ENCODE results near the gene RAPGEF3. TPM values are rescaled to one million over a fixed set of nuclear protein-coding genes. Genes with fewer than 3 reads are reported as not detected.

Gene RAPGEF3
- total and polyA plus RNA-seq, 2 of the 13 experiments (the other 11 are each of a cell fraction or from before 2014, with no cell fraction given), result 0.07 TPM

- Histone ChIP-seq H2AFZ (ENCODE audit: low read length) (no peak overlapping the region), H3K9ac (ENCODE audit: insufficient read depth, low read depth, low read length) (no peak overlapping the region), H3K9me3 (ENCODE audit: low read length) (no peaks in the 10 kb centered on the region), H3K79me2 (ENCODE audit: insufficient read depth, low read length) (no peaks in the 10 kb centered on the region), H3K36me3 (replicated peaks in 1 of 2; ENCODE audit: control insufficient read depth in 1 of 2, insufficient read depth in 2 of 2, low read length in 2 of 2) (no peaks in the 10 kb centered on the region), H3K4me1 (ENCODE audit: insufficient read depth, low read length) (peaks cover 25% of the 10 kb centered on the region), H4K20me1 (ENCODE audit: insufficient read depth, low read length) (no peaks in the 10 kb centered on the region), H3K4me2 (ENCODE audit: low read depth, low read length) (peak overlapping the region; percentile 83), H3K4me3 (replicated peaks in 1 of 3; ENCODE audit: insufficient read depth in 1 of 3, low read depth in 2 of 3, low read length in 3 of 3) (peak overlapping the region in 1 of 3 experiments; percentile 75; a peak in 1 of 6 replicates), H3K27ac (ENCODE audit: extremely low read length, insufficient read depth, low read length) (no peak overlapping the region), H3K27me3 (ENCODE audit: control insufficient read depth in 1 of 2, insufficient read depth in 2 of 2, low read length in 2 of 2) (peaks cover 4 to 44% of the 10 kb centered on the region in 2 experiments; a peak in 4 of 5 replicates)
- BruUV-seq (replicated peaks), result no TSS peak
- ChIA-PET POLR2A (interaction anchor here (2.4 kb wide), 1 partner anchor 15 kb away, joined by 6 read pairs; the partner anchor contains the start of gene SLC48A1), CTCF (ENCODE audit: low intra/inter-chr PET ratio, low total read pairs) (interaction anchor here (1.4 to 2.4 kb wide), 2 partner anchors 16 to 80 kb away, joined by 3 to 14 read pairs; no protein-coding TSS in a partner anchor)
- no peak for FAIRE-seq
- intact Hi-C loops (cut with micrococcal nuclease; ENCODE audit: unreplicated experiment), result no loop called here
- peak; percentile 9 for ATAC-seq
- 18% methylated on average over 5 of the region's 20 CpGs for WGBS (ENCODE audit: low lambda C conversion rate)
- no peak for DNase-seq (ENCODE audit: low spot score)
- TF ChIP-seq TSC22D2 (CRISPR knock-in tag; IDR thresholded peaks at IDR 0.05; ENCODE audit: borderline replicate concordance) (no peak), ZNF775 (CRISPR knock-in tag; IDR thresholded peaks at IDR 0.05; ENCODE audit: borderline replicate concordance) (no peak), ZFP82 (CRISPR knock-in tag; IDR thresholded peaks at IDR 0.05; ENCODE audit: borderline replicate concordance) (no peak), POGZ (CRISPR knock-in tag; IDR thresholded peaks at IDR 0.05) (no peak), ZBTB39 (CRISPR knock-in tag; IDR thresholded peaks at IDR 0.05) (no peak), ZNF709 (CRISPR knock-in tag; IDR thresholded peaks at IDR 0.05) (no peak)
- TF ChIP-seq, protein P1, sequence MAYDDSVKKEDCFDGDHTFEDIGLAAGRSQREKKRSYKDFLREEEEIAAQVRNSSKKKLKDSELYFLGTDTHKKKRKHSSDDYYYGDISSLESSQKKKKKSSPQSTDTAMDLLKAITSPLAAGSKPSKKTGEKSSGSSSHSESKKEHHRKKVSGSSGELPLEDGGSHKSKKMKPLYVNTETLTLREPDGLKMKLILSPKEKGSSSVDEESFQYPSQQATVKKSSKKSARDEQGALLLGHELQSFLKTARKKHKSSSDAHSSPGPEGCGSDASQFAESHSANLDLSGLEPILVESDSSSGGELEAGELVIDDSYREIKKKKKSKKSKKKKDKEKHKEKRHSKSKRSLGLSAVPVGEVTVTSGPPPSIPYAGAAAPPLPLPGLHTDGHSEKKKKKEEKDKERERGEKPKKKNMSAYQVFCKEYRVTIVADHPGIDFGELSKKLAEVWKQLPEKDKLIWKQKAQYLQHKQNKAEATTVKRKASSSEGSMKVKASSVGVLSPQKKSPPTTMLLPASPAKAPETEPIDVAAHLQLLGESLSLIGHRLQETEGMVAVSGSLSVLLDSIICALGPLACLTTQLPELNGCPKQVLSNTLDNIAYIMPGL (CRISPR knock-in tag; IDR thresholded peaks at IDR 0.05; ENCODE audit: borderline replicate concordance in 1 of 2, low read depth in 1 of 2), result no peak
- in situ Hi-C loops (cut with HindIII; ENCODE audit: extremely low pct_ligation_motif_present, low pct_unique_long_range_greater_than_20kb), result no loop called here
Measured at GRCh38 chr12:47757840-47758583, 668 bp downstream of the RAPGEF3 start.
